Astrocyte (in vitro differentiated cells and primary cell): ENCODE data around the gene ST6GALNAC6. TPM values are rescaled to one million over a fixed set of nuclear protein-coding genes. Genes with fewer than 3 reads are reported as not detected.

Experiments used
- DNase-seq: peaks from one replicate; pipeline ENCODE4 v3.0.0-alpha.2; 2010; ENCODE audit warnings: low read depth
- FAIRE-seq: peaks from 2 replicates; lab custom pipeline; 2011; peaks lifted over from hg19 to GRCh38; lab: Jason Lieb, UNC
- H2AFZ ChIP-seq: 2 replicates; pipeline ENCODE4 v1.6.0; 2012; ENCODE audit warnings: low read depth, low read length, inconsistent platforms
- H3K27ac ChIP-seq: 2 replicates; pipeline ENCODE4 v1.5.1; 2011; ENCODE audit warnings: low read depth, low read length, inconsistent platforms
- H3K27me3 ChIP-seq: 2 replicates; pipeline ENCODE4 v1.6.0; 2011; ENCODE audit warnings: low read length, inconsistent platforms; ENCODE audit not compliant: insufficient read depth
- H3K36me3 ChIP-seq: 2 replicates; pipeline ENCODE4 v1.5.1; 2011; ENCODE audit warnings: low read length, inconsistent platforms; ENCODE audit not compliant: insufficient read depth
- H3K4me1 ChIP-seq: 2 replicates; pipeline ENCODE4 v1.5.1; 2011; ENCODE audit warnings: low read length, inconsistent platforms; ENCODE audit not compliant: insufficient read depth
- H3K4me2 ChIP-seq: 2 replicates; pipeline ENCODE4 v1.6.0; 2012; ENCODE audit warnings: low read length, inconsistent platforms
- H3K4me3 ChIP-seq: 2 replicates; pipeline ENCODE4 v1.5.1; 2011; ENCODE audit warnings: low read depth, mild to moderate bottlenecking, low read length, inconsistent platforms; ENCODE audit not compliant: insufficient read depth
- H3K79me2 ChIP-seq: 2 replicates; pipeline ENCODE4 v1.6.0; 2012; ENCODE audit warnings: mild to moderate bottlenecking, low read length, inconsistent platforms; ENCODE audit not compliant: insufficient read depth
- H3K9ac ChIP-seq: 2 replicates; pipeline ENCODE4 v1.6.0; 2012; ENCODE audit warnings: mild to moderate bottlenecking, low read length, inconsistent platforms
- H3K9me3 ChIP-seq: 2 replicates; pipeline ENCODE4 v1.5.1; 2012; ENCODE audit warnings: low read depth, mild to moderate bottlenecking, low read length, inconsistent platforms; ENCODE audit not compliant: insufficient read depth
- H4K20me1 ChIP-seq: 2 replicates; pipeline ENCODE4 v1.6.0; 2012; ENCODE audit warnings: low read length, inconsistent platforms; ENCODE audit not compliant: insufficient read depth
- H3K27ac Mint-ChIP-seq: one replicate; pipeline ENCODE4 v1.8.0; 2021; ENCODE audit warnings: mild to moderate bottlenecking, mixed read lengths; ENCODE audit not compliant: unreplicated experiment
- H3K27me3 Mint-ChIP-seq: one replicate; pipeline ENCODE4 v1.8.0; 2021; ENCODE audit warnings: low read depth, mixed read lengths; ENCODE audit not compliant: unreplicated experiment
- H3K36me3 Mint-ChIP-seq: one replicate; pipeline ENCODE4 v1.8.0; 2021; ENCODE audit warnings: low read depth, mixed read lengths; ENCODE audit not compliant: unreplicated experiment
- H3K4me1 Mint-ChIP-seq: one replicate; pipeline ENCODE4 v1.8.0; 2021; ENCODE audit warnings: low read depth, mixed read lengths; ENCODE audit not compliant: unreplicated experiment
- H3K4me3 Mint-ChIP-seq: one replicate; pipeline ENCODE4 v1.8.0; 2021; ENCODE audit warnings: mild to moderate bottlenecking, moderate library complexity, mixed read lengths; ENCODE audit not compliant: unreplicated experiment
- H3K9me3 Mint-ChIP-seq: one replicate; pipeline ENCODE4 v1.8.0; 2021; ENCODE audit warnings: mild to moderate bottlenecking, mixed read lengths; ENCODE audit not compliant: unreplicated experiment
- CTCF ChIP-seq: IDR thresholded peaks from 2 replicates; pipeline ENCODE4 v1.5.1; 2011; ENCODE audit warnings: low read depth, mild to moderate bottlenecking, inconsistent platforms, low read length, moderate library complexity; ENCODE audit not compliant: insufficient read depth
- EZH2 ChIP-seq: IDR thresholded peaks from 2 replicates; pipeline ENCODE4 v1.6.1; 2012; ENCODE audit warnings: mild to moderate bottlenecking, low read length, inconsistent platforms; ENCODE audit not compliant: insufficient read depth
- total RNA-seq: library from RNA; stranded (reverse); gene quantifications from 2 replicates; pipeline ENCODE4 v1.2.1, GENCODE V29; 2021

ST6GALNAC6 gene
- total RNA-seq, 1 donor from 2014 or later: 30.4 TPM

- no peak overlapping the region for H3K27ac Mint-ChIP-seq
- H3K36me3 Mint-ChIP-seq: no peaks in the 10 kb centered on the region
- no peak overlapping the region for H3K4me3 ChIP-seq
- TF ChIP-seq EZH2 (no peak), CTCF (no peak)
- no peaks in the 10 kb centered on the region for H3K4me1 Mint-ChIP-seq
- H3K27me3 ChIP-seq: no peaks in the 10 kb centered on the region
- H3K27ac ChIP-seq: no peak overlapping the region
- no peak overlapping the region for H3K9ac ChIP-seq
- peaks cover 14% of the 10 kb centered on the region for H3K4me1 ChIP-seq
- no peak overlapping the region for H3K4me3 Mint-ChIP-seq
- peaks cover 33% of the 10 kb centered on the region for H3K79me2 ChIP-seq
- no peaks in the 10 kb centered on the region for H4K20me1 ChIP-seq
- no peak overlapping the region for H2AFZ ChIP-seq
- FAIRE-seq: no peak
- H3K27me3 Mint-ChIP-seq: peaks cover 26% of the 10 kb centered on the region
- no peaks in the 10 kb centered on the region for H3K9me3 ChIP-seq
- no peak overlapping the region for H3K4me2 ChIP-seq
- H3K9me3 Mint-ChIP-seq: peaks cover 5% of the 10 kb centered on the region
- no peak for DNase-seq
- H3K36me3 ChIP-seq: no peaks in the 10 kb centered on the region
Observed at GRCh38 chr9:127856094-127856728, 43.2 kb downstream of the ST6GALNAC6 start.

- Mint-ChIP-seq H3K4me3 (no peak overlapping the region), H3K4me1 (no peaks in the 10 kb centered on the region), H3K27me3 (peaks cover 22% of the 10 kb centered on the region), H3K27ac (no peak overlapping the region), H3K36me3 (peaks cover 2% of the 10 kb centered on the region), H3K9me3 (peaks cover 2% of the 10 kb centered on the region)
- TF ChIP-seq CTCF (no peak), EZH2 (no peak)
- no peak for DNase-seq
- Histone ChIP-seq H3K27ac (no peak overlapping the region), H3K4me1 (peaks cover 14% of the 10 kb centered on the region), H3K79me2 (peaks cover 39% of the 10 kb centered on the region), H3K9me3 (no peaks in the 10 kb centered on the region), H3K4me2 (no peak overlapping the region), H3K4me3 (no peak overlapping the region), H3K36me3 (no peaks in the 10 kb centered on the region), H3K27me3 (no peaks in the 10 kb centered on the region), H4K20me1 (no peaks in the 10 kb centered on the region), H2AFZ (no peak overlapping the region), H3K9ac (no peak overlapping the region)
- no peak for FAIRE-seq
Observed at GRCh38 chr9:127855522-127855921, 43.9 kb downstream of the ST6GALNAC6 start.

GRCh38 chr9:127854960-127855359 is 44.4 kb downstream of the ST6GALNAC6 start:
- Histone ChIP-seq H3K79me2 (peaks cover 45% of the 10 kb centered on the region), H2AFZ (peak overlapping the region; percentile 58), H3K9ac (no peak overlapping the region), H3K4me1 (peaks cover 14% of the 10 kb centered on the region), H3K9me3 (peaks cover 4% of the 10 kb centered on the region), H3K4me2 (no peak overlapping the region), H3K4me3 (no peak overlapping the region), H3K27me3 (no peaks in the 10 kb centered on the region), H3K27ac (no peak overlapping the region), H4K20me1 (peaks cover 6% of the 10 kb centered on the region), H3K36me3 (no peaks in the 10 kb centered on the region)
- TF ChIP-seq CTCF (no peak), EZH2 (no peak)
- H3K27me3 Mint-ChIP-seq: peaks cover 20% of the 10 kb centered on the region
- no peak for DNase-seq
- peaks cover 5% of the 10 kb centered on the region for H3K9me3 Mint-ChIP-seq
- peaks cover 2% of the 10 kb centered on the region for H3K36me3 Mint-ChIP-seq
- no peak overlapping the region for H3K27ac Mint-ChIP-seq
- no peak overlapping the region for H3K4me3 Mint-ChIP-seq
- no peak for FAIRE-seq
- H3K4me1 Mint-ChIP-seq: no peaks in the 10 kb centered on the region
